ENCODE measurements around the gene AVPI1.

DNA sequence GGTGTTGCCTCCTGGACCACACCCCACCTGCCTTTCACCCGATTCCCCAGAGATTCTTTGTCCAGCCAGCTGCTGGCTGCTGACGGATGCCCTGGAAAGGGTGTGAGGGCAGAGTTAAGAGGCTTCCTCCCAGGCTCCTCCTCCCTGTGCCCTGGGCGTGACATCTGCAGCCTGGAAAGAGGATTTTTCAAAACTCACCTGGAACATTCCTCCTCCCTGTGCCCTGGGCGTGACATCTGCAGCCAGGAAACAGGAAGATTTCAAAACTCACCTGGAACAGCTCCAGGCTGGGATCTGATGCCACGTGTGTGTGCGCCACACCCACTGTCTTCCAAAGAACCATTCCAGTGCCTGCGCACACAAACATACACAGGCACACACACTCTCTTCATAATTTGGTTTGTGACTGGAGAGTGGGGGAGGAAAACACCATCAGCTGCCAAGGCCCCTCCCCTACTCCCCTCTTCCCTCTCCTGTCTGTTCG, 31.7 kb upstream of the AVPI1 start:
- TF ChIP-seq EZH2 (IDR thresholded peaks at IDR 0.05) (no peak), EZH2phosphoT487 (IDR thresholded peaks at IDR 0.05) (no peak)
- TF ChIP-seq, protein P1, sequence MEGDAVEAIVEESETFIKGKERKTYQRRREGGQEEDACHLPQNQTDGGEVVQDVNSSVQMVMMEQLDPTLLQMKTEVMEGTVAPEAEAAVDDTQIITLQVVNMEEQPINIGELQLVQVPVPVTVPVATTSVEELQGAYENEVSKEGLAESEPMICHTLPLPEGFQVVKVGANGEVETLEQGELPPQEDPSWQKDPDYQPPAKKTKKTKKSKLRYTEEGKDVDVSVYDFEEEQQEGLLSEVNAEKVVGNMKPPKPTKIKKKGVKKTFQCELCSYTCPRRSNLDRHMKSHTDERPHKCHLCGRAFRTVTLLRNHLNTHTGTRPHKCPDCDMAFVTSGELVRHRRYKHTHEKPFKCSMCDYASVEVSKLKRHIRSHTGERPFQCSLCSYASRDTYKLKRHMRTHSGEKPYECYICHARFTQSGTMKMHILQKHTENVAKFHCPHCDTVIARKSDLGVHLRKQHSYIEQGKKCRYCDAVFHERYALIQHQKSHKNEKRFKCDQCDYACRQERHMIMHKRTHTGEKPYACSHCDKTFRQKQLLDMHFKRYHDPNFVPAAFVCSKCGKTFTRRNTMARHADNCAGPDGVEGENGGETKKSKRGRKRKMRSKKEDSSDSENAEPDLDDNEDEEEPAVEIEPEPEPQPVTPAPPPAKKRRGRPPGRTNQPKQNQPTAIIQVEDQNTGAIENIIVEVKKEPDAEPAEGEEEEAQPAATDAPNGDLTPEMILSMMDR (IDR thresholded peaks at IDR 0.05), result no peak
